Measurements from ENCODE around the gene VIPR2. TPM values are rescaled to one million over a fixed set of nuclear protein-coding genes. Genes with fewer than 3 reads are reported as not detected.
"Not testable (repeated sequence)": the region's sequence is repeated elsewhere in the genome, so short reads cannot be mapped to it uniquely, and the experiment has no call there.

VIPR2 gene
- polyA plus RNA-seq, 1 donor = 2.6 TPM

DNA sequence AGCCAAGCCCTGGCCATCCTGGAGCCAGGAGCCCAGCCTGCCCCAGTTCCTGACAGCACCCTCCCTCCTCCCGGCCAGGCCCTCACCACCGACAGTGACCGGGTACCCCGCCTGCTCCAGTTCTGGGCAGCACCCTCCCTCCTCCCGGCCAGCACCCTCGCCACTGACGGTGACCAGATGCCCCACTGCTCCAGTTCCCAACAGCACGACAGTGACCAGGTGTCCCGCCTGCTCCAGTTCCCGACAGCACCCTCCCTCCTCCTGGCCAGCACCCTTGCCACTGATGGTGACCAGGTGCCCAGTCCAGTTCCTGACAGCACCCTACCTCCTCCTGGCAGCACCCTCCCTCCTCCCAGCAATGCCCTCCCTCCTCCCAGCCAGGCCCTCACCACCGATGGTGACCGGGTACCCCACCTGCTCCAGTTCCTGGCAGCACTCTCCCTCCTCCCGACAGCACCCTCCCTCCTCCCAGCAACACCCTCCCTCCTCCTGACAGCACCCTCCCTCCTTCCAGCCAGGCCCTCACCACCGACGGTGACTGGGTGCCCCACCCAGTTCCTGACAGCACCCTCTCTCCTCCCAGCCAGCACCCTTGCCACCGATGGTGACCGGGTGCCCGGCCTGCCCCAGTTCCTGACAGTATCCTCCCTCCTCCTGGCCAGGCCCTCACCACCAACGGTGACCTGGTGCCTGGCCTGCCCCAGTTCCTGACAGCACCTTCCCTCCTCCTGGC is 40.3 kb downstream of the VIPR2 start:
- no peak for DNase-seq

DNA sequence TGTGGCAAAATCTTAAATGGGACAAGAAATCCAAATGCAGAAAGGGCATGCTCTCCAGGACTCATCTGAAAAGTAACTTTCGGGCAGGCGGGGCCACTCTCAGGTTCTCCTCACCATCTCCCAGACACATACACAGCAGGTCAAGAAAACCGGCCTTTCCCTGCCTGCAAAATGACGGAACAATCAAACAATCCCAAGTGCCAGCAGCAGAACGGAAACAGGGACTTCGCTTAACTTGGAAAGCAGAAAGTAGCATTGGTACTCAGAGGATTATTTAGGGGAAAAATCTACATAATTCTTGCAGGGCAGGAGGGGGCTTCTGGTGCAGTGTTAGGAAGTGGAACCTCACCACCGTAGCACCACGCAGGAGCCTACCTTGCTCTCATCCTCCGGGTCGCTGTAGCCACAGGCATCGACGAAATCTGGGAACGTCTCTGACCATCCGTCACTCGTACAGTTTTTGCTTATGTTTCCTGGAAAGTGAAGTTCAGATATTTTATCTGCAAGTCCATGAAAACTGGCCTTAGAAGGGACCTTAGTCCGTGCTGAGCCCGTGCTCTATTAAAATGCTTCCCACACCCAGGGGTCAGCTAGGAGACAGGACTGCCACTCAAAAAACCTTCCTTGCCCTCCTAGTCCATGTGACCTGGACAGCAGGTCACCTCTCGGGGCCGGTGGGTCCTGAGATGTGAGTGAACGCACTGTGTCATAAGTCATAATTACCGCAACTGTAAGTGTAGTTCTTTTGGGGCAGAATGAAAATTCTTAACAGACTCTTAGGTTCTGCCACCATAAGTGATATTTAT is 41.1 kb downstream of the VIPR2 start:
- DNase-seq = no peak

DNA sequence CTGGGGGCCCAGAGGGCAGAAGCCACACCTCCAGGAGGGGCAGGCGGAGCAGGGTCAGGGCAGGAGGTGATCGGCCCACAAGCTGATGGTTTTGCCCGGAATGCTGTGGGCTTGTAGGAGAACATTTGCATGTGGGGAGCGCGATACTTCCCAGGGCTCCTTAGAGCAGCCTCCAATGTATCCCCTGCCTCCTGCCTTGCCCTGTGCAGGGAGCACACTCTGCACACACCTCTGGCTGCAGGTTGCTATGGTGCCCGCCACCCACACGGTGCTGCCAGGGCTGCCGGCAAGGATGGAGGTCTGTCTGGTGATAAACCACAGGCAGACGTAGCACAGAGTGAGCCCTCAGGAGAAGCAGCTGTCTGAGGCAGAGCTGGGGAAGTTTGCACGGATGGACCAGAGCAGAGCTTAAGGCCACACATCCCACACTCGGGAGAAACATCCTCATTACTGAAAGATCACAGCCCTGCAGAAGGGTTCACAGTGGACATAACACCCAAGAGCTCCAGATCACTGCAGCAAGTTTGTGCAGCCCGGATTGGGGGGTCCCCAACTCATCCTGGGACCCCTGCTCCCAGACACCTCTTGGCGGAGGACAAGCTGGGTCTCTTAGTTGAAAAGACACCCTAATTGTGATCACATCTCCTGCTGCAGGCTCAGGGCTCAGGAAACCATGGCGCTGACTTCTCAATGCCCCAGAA is 41.8 kb downstream of the VIPR2 start:
- no peak for DNase-seq

DNA sequence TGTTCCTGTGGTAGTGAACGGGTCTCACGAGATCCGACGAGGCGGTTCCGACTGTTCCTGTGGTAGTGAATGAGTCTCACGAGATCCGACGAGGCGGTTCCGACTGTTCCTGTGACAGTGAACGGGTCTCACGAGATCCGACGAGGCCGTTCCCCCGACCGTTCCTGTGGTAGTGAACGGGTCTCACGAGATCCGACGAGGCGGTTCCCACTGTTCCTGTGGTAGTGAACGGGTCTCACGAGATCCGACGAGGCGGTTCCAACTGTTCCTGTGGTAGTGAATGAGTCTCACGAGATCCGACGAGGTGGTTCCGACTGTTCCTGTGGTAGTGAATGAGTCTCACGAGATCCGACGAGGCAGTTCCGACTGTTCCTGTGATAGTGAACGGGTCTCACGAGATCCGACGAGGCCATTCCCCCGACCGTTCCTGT is 43.0 kb downstream of the VIPR2 start:
- not testable (repeated sequence) for DNase-seq

DNA sequence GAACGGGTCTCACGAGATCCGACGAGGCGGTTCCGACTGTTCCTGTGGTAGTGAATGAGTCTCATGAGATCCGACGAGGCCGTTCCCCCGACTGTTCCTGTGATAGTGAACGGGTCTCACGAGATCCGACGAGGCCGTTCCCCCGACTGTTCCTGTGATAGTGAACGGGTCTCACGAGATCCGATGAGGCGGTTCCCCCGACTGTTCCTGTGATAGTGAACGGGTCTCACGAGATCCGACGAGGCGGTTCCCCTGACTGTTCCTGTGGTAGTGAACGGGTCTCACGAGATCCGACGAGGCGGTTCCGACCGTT is 43.6 kb downstream of the VIPR2 start:
- DNase-seq = not testable (repeated sequence)

DNA sequence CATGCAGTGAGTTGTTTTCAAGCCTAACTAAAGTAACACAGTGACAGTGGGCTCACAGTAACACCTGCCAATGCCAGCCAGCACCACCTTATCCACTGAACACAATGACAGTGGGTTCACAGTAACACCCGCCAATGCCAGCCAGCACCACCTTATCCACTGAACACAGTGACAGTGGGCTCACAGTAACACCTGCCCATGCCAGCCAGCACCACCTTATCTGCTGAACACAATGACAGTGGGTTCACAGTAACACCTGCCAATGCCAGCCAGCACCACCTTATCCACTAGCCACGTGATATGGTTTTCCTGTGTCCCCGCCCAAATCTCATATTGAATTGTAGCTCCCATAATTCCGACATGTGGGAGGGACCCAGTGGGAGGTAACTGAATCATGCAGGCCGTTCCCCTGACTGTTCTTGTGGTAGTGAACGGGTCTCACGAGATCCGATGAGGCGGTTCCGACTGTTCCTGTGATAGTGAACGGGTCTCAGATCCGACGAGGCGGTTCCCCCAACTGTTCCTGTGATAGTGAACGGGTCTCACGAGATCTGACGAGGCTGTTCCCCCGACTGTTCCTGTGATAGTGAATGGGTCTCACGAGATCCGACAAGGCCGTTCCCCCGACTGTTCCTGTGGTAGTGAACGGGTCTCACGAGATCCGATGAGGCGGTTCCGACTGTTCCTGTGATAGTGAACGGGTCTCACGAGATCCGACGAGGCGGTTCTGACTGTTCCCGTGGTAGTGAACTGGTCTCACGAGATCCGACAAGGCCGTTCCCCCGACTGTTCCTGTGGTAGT is 44.2 kb downstream of the VIPR2 start:
- DNase-seq = not testable (repeated sequence)

DNA sequence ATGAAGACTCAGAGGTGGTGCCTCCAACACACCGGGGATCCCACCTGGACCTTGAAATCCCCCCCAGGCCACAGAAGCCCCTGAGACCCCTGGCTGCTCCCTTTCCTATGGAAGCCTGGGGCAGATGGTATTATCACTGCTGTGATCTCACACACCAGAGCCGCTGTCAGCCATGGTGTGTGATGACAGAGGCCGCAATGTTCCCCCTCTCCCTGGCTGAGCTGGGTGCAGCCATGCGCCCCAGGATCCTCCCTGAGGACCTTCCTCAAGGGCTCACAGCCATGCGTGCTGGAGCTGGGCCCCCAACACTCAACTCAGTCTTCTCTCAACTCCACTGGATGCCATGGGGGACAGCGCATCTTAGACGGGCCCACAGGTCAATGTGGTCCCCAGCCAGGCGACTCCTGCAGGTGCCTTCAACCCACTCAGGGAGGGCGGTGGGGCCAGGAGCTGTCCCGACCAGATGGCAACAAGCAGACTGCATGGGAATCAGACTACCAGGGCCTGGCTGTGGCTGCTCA is 44.9 kb downstream of the VIPR2 start:
- DNase-seq = no peak

DNA sequence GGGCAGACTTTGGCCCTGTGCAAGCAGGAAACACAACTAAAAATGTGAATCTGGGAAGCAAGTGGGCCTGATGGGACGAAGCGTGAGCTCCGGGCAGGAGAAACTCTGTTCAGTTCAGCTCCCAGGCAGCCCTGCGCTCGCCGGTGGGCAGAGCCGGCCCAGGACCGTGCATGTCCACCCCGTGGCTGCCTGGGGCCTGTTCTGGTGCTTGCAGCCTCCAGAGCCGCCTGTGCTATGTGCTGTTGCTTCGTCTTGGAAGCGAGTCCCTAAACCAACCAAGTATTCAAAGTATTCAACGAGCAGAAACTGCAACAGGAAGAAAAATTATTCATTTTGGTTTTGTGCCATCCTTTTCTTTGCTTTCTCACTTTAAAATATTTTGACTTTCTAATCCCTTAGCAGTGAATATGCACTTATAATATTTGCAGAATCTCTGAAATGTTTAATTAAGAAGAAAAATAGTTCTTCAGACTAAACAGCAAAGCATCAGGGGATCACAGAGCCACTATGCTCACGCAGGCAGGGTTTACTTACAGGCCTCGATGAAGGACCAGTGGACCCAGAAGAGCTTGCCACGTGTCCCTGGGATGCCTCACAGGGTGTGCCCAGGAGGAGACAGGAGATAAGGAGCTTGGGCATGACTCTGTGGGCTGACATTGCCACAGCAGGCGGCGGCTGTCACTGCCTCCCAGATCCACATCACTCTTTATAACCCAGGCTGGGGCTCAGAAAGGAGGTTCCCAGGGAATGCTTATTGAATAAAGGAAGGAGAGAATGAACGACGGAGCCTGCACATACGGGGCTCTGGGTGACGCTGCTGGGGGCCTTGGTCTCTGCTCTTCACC is 45.6 kb downstream of the VIPR2 start:
- DNase-seq = no peak

DNA sequence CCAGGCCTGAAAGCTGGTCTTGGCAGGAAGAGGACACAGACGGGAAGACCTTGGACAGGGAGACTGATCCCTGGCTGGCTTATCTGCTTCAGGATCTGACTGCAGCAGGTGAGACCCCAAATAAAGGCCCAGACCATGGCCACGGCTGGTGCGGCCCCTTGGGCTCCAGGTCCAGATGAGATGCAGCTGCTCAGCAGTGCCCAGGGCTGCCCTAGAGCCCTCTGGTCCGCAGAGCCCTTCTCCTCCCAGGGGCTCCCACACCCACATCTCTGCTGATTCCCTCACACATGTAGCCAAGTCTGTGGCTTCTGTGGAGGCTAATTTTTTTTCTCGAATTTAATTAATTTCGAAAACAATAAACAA is 46.3 kb downstream of the VIPR2 start:
- no peak for DNase-seq

DNA sequence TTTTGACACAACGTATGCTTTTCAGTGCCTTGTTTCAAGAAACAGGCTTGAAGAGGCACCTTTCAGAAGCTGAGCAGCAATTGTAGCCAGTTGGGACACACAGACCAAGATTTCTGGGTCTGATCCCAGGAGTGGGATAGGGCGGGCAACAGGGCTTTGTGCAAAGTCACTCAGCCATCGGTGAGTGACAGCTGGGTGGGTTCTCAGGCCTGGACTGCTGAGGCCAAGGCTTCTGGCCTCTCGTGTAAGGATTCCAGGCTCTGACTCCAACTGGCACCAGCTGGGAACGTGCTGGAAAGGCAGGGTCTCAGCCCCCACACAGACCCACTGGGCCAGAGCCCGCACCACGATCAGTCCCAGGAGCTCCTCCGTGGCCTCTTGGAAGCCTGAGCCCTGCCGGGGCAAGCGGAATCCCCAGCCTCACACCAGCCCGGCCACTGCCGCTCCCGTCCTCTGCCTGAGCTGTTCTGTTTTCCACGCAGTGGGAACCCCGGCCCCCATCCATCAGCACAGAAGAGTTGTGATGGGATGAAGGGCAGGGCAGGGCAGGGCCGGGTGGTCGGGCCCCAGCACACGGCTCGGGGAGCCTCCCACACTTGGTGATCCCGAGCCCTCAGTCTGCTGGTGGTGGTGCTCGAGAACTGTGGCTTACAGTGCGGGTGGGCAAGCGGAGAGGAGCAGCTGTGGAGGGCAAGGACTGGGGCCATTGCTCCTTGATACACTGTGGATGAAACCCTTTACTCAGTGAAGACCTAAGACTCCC is 46.8 kb downstream of the VIPR2 start:
- DNase-seq = no peak

DNA sequence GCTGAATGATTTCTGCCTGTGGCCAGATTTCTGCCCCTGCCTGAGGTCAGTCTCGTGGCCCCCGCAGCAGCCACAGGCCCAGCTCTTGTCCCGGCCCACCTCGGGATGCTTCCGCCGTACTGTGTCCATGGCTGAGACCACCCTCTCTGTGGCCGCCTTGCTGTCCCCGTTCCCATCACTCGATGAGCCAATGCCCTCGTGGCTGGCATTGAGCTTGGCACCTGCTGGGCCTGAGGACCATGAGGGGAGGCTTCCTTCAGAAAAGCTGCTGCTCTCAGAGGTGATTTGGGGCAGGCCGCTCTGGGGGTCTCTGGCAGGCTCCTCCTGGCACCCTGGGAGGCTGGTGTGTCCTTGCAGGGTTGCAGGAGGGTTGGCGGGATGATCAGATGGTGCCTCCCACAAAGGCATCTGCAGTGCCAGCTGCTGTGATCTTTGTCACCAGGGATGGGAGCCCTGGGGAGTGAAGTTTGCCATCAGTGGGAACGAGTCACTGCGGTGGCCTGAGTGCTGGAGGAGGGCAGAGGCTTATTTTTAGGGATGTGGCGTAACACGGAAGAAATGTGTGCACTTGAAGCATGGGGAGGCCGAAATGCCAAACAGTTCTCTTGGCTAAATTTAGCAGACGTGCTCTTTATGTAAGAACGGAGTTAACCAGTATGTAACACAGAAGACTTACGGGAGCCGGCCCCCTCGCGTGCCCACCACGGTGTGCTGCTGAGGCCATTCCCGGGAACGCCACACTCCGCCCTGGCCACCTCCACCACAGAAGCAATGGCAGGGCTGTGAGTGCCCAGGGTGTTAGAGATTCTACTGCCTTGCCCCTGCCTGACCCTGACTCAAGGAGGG is 47.7 kb downstream of the VIPR2 start:
- DNase-seq = no peak

DNA sequence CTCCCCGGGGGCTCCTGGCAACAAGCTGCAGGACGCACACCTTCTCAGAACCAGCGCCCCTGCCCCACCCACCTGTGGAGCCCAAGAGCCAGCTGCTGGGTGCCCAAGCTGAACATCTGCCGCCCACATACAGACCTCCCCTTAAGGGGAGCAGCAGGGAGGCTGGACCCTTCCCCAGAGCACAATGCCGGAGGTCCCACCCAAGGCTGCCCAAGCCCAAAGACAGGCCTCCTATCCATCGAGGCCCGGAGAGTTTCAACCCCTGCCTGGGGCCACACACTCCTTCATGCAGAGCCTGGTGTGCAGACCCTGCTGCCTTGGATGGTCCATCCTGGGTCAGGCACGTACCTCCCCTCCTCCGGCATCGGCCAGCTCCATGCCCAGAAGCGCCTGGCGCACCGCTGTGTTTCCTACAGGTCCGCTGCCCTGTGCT is 48.7 kb downstream of the VIPR2 start:
- DNase-seq = no peak

DNA sequence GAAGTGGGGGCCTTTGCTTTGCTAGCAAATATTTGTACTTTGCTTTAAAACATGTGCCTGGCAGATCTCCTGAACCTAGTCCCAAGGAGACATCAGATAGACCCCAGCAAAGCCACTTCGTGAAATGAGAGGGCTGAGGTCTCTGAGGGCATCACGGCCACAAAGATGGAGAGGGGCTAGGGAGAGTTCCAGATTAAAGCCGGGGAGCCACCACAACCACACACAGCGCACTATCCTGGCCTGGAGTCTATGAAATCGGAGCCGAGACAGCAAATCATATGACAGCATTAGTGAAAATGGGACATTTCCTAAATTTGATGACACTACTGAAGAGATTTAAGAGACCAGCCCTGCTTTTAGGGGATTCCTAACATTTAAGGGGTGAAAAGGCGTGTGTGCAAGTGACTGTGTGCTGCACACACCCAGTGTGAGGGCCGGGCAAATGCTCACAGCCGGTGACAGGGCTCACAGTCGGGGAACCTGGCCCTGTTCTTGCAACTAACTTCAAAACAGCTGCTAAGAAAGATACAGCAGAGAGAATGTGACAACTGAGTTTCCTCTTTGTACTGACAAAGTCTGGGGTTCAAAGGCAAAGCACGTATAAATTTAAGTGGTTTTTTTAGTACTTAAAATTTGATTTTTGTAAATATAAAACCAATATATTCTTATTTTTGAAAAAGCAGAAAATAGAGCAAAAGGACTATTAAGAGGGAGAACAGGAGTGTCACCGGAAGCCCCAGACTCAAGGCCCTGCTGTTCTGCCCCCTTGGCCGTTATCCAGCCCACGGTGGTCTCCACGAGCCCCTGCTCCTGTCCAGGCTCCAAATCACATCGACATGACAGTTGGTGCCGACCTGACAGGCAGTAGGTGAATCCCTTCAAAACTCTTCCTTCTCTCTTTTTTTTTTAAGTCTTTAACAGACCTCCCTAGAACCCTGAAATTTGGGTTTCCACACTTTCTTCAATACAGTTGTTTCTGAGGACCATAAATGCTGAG is 49.5 kb downstream of the VIPR2 start:
- DNase-seq = no peak

DNA sequence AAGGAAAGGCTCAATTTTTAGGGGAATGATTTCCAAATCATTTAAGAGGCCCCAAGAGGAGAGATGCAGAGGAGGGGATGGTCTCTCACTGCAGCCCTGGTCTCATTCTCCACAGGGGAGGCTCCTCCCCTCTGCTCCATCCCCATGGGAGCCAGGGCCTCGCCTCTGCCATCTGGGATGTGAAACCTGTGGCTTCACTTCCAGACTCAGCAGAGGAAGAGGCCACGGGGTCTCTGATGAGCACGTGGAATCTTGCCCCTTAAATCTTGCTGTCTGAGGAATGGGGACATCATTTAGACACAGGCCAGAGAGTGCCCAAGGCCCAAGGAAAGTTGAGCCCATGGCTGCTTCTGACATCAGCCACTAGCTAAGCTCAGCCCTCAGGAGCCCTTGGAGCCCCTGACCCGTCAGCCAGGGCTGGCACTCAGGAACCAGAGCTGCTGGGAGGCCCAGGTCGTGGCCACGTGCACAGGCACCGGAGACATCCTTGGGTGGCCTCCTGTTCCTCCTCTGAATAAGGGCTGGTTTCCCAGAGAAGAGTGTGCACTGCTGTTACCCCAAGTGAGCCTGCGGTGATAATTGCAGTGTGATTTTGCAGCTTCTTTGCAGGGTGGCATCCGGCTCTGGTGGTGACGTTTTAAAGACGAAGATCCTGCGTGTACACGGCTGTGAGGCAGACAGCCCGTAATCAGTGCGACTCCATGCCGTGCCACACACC is 50.5 kb downstream of the VIPR2 start:
- no peak for DNase-seq

DNA sequence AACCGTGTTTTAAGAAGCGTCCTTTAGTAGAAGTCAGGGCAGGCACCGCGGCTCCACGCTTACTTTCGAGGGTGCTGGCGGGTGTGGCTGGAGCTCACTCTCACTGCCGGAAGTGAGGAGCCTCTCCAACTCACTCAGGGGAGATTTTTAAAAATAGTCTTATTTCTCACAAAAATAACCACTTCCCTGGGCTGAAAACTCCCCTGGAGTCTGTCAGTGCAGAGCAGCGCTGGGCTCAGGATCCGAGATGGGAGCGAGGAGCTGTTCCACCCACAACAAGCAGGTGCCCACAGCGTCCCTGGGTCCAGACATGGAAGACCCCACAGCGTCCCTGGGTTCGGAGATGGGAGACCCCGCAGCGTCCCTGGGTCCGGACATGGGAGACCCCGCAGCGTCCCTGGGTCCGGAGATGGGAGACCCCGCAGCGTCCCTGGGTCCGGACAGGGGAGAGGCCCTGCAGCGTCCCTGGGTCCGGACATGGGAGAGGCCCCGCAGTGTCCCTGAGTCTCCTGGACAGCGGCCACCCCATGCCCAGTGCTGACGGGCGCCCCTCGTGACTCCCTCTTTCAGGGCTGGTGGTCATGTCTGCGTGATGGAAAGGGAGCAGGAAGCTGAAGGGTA is 51.2 kb downstream of the VIPR2 start:
- no peak for DNase-seq

DNA sequence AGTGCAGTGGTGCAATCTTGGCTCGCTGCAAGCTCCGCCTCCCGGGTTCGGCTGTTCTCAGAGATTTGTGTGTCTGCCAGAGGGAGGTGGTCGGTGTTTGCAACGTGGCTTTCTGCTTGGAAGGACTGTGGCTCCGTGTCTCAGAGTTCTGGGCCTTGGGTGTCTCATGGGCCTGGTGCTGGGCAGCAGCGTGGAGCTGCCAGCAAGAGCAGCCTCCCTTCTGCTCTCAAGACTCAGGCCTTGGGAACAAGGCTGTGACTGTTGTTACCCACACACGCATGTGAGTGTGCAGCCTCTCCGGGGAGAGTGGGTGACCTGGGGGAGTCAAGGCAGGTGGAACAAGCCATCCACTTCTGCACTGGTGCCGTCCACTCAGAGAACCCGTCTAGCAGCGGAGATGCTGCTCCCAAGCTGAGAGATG is 52.0 kb downstream of the VIPR2 start:
- DNase-seq = no peak

Data from left kidney (tissue), 2 donors.